ENCODE data around the gene LRRN3.

LRRN3 gene

DNA sequence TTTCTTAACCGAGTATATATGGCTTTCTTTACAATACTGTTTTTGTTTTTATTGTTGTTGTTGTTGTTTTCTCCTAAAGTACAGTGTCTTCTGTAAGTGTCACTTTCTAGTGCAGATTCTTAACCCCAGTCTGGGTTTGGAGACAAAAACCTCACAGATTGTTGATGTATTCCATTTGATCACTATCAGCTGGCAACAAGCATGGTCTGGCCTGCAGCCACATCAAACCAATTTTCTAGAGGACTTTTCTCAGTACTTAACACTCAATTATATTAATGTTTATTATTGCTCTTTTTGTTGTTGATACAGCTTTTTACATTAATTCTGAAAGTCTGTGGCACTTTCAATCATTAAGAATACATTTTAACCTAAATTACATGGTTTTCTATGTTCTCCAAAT lies 17.1 kb downstream of the LRRN3 start:
- no peak for DNase-seq

DNA sequence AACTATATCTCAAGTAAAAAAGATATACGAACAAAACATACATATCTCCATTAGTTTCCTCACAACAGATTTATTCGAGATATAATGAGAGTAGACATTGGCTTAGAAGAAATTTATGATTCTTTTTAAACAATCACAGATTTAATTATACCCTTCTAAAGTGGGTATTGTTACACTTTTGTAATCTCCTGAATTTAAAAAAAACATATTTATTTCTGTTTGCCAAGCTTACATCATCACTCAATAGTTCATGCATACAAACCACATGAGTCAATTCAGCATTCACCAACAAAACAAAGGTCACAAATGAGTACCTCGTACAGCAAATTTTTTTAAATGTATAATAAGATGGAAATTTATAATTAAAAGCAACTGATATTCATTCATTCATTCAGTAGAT lies 17.6 kb downstream of the LRRN3 start:
- DNase-seq: no peak

DNA sequence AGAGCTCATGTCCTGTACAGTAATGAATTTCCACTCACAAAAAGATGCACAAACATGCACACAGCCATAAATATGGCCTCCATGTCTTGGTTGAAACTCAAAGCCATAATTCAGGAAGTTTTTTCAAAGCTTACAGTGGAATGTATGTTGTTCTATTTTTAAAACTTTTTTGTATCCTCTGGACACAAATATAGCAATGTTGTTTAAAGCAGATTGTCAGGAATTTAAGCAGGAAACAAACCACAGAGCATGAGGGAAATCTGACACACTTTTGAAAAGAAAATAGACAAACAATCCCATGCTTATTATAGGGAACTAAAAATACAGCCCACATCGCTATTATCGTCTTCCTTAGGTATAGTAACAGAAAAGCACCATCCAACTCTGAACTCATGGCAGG lies 21.5 kb downstream of the LRRN3 start:
- no peak for DNase-seq

DNA sequence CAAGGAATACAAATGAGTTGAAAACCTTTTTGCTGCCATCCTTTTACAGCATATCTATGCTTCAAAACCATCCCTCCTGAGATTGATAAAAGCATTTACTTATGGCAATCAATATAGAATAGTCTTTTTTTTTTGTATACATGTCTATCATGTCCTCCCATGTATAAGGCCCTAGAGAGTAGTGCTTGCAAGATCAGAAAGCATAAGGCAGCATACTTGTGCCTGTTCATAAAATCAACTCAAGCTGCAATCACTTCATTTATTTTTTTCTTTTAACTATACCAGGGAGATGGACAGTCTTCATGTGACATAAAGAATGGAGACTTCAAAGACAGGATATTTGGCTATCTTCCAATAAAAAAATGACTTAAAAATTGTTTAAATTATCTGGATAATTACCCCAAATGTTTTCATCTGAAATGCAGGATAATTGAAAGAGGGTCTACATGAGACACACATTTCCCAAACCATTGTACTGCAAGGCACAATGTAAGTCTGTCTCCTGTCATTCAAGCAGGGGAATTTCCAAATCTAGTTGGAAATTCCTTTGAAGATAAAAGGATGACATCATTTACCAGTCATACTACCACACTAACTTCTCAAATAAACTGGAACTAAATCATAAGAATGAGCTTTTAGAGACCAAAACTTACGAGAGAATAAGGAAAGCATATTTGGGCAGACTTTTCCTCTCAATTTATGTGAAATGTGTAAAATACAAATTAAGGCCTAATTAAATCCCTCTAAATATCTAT lies 22.5 kb downstream of the LRRN3 start:
- DNase-seq: no peak

DNA sequence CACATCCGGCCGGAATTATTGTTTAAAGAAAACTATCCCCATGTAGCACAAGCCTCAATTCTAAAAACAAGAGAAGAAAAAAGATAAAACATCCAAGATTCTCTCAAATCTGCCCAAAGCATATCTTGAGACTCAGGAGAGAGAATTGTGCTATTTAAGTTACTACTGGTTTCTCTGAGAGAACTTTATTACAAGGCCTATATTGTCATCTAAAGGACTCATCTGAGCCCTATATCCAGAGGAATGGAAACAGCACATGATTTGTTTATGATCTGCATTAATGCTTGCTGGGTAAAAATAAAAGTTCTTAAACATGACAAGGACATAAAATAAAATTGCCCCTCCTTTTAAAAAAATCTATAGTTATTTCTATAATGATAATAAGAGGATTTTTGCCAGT lies 25.0 kb downstream of the LRRN3 start:
- DNase-seq: no peak

DNA sequence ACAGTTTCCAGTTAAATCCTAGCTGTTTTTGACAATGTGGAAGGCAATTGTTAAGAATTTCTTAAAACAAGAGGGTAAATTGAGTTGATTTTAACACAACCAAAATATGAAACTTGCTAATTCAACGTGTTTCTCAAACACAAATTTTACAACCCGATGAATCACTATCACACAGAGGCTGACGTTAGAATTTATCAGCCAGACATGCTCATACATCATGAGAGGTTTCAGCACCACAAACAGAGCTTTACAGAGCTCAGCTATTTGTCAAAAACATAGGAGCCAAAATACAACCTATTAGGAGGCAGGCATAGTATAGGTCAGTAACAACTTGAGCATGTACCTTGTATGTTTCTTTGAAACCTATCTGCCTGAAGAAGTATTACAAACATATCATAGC lies 36.1 kb downstream of the LRRN3 start:
- no peak for DNase-seq

DNA sequence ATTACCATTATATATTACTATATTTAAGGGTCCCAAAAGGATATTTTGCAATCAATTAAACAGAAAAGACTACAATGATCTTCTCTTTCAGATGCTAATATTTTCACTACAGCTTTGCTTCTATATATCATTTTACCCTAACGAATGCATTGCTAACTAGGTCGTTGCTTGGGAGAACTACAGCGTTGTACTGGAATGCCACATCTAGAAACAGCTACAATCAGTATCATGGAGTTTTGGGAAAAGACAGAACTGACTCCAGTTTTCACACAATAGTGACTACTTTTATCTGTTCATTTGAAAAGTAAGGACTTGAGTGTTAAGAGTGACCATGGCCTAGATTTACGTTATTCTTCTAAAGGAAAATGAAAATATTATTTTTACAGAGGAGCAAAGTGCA lies 38.5 kb downstream of the LRRN3 start:
- no peak for DNase-seq

DNA sequence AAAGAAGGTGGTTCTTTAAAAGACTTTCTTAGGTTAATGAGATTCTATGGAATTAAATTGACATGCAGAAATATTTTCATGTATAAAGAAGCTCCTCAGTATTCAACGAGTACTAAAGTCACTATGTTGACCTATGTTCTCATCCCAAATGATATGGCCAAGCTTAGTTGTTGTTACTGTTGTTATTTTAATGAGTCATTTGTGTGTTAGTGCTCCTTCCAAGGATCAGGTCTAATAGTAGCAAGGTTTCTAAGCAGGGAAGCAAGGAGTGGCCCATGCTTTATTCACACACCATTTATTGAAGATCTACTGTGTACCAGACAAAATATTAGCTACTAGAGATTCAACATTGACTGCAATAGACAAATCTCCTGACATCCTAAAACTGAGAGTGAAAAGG lies 41.9 kb downstream of the LRRN3 start:
- no peak for DNase-seq

DNA sequence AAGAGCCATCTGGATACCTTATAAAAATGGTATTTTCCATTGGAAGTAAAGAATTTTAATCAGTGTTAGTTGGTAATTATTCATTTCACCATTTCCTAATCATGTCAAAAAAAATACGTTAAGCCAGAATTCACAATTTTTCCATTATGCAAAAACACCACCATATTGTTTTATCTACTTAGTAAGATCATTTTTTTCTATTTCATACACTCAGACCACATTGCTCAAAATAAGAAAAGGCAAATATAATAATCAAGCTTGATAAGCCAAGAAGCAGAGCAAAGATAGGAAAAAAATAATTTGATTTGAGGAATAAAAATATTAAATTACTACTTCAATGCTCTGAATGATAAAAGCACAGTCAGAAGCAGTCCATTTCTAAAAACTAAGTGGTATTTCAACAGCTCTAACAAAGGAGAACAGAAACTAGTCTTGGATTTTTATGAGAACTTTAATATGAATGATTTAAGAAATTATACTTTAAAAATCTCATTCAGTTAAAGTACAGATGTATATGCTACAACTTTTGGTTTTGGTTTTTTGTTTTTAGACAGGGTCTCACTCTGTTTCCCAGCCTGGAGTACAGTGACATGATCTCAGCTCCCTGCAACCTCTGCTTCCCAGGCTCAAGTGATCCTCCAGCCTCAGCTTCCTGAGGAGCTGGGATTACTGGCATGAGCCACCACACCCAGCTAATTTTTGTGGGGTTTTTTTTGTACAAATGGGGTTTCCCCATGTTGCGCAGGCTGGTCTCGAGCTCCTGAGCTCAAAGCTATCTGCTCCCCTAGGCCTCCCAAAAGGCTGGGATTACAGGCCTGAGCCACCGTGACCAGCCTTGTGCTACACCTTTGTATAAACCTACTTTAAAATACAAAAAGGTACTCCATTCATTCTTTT lies 46.6 kb downstream of the LRRN3 start:
- DNase-seq: no peak

DNA sequence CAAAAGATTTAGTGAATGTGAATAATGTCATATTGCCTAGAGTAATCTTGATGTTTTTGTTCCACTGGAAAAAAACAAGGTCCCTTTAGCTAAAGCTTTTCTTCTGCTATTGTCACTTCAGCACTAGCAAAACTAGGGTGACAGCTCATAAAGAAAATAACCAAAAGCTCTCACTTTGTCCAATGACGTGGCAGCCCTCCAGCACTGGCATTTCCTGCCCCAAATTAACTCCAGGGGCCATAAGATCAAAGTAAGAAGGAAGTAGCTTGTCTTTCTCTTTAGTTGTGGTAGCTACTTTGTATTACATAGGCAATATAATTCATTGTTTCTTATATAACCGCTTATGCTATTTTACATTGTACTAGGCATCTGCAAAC lies 47.3 kb downstream of the LRRN3 start:
- DNase-seq: no peak

DNA sequence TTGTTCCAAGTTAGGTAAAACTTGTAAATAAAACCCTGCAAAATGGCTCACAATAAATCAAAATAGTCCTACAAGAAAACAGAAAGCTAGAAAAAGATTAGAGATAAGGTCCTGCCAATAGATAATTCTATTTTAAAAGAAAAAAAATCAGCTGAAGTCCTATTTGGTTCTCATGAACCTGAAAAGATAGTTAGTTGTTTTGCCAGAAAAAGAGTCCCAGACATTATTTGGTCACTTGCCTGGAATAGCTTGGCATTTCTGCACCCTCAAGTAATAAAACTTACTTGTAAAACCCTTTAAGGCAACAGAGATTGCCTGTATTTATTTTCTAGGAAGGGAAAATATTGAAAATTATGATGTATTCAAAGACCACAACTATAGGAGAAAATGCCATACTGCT lies 47.7 kb downstream of the LRRN3 start:
- DNase-seq: no peak

DNA sequence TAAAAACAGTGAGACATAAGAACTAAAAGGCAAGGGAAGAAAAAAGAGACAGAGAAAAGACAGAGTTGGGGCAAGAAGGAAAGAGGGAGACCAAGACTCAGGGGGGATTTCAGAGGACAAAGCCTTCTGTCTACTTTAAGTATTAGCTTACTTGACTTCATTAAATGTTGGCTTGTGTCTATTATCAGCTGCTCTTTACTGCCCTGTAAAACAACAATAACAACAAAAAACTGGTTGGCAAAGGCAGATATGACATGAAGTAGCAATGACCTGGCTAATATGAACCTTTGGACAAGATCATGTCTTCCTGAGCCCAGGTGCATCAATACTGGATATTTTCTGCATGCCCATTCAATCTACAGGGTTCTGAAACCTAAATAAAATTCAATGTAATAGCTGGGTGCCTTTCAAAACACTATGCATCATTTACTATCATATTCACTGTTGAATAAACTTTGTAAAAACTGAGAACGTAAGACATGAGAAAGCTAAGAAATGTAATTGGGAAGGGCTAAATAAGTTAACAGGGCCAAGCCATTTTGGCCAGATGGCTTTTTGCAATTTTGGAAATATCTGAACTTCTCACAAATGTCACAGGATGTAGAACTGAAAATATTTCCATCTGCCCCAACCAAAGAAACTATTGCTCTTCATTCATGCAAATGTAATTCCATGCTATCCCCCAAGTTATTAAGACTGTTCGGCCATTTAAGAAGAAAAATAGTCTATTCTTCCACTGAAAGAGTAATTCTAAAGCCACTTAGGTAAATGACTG lies 49.4 kb downstream of the LRRN3 start:
- no peak for DNase-seq

DNA sequence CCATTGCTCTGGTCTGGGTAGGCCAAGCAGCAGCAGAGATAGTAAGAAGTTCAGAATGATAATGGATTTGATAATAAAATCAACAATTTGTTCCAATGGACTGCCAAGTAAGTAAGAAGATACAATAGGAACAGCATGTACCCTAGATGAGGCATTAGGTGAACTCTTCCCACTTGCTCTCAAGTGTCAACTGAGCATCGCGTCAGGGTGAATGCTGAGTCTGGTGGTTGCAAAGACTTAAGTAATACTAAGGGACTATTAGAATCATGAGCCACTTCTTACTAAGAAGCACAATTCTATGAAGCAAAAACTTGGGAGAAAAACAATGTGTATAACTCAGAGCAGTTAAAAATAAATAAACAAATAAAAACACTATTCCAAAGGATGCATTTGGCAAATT lies 54.5 kb downstream of the LRRN3 start:
- DNase-seq: no peak

DNA sequence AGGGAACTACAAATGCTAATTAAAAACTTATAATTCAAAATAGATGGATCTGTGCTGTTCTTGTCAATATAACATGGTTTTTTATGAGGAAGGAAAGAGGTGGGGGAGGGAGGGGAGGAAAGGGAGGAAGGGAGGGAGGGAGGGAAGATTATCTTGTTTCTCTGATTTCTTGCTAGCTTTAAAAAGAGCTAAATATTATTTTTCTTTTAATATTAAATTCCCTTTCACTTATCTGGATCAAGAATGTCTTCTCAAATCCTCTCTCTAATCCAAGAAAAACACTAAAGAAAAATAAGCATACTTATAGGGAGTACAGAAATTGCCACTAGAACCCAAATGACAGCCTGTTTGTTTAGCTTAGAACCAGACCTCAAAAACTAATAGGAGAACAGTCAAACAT lies 55.2 kb downstream of the LRRN3 start:
- DNase-seq: no peak

DNA sequence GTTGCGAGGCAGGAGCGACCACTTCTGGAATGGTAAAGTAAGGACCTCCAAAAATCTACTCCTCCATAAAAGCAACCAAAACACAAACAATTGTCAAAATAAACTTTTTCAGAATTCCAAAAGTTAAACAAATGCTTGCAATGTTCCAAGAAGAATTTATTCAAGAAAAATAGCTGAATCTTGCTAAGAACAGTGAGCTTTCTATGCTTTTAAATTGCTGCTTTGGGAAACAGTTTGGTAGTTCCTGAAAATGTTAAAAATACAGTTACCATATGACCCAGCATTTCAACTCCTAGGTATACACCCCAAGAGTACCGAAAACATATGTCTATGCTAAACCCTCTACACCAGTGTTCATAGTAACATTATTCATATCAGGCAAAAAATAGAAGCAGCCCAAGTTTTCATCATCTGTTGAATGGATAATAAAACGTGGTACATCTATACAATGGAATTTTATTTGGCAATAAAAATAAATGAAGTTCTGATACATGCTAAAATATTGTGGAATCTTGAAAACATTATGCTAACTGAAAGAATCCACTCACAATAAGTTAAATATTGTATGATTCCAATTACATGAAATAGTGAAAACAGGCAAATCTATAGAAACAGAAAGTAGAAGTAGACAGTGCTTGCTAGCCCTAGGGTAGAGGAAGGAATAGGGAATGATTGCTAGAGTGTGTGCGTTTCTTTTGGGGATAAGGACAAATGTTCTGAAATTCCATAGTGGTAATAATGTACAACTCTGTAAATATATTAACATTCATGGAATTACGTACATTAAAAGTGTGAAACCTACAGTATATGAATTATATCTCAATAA lies 57.0 kb downstream of the LRRN3 start:
- no peak for DNase-seq

DNA sequence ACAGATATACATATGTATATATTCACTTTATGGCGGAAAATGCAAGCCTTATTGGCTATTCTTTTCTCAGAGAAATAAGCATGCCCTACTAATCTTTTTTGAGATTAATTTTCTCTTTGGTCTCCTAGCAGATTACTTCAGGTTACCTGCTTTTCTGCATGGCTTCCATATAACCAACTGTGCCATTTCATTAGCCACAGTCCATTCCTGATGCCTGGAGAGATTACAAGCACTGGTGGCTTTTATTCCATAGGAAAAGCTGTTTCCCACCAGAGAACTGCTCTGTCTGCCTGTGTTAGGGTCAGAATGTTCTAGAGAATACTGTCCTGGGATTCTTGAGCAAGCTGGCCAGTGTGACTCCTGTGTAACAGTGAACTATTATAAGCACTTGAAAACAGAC lies 59.8 kb downstream of the LRRN3 start:
- no peak for DNase-seq

DNA sequence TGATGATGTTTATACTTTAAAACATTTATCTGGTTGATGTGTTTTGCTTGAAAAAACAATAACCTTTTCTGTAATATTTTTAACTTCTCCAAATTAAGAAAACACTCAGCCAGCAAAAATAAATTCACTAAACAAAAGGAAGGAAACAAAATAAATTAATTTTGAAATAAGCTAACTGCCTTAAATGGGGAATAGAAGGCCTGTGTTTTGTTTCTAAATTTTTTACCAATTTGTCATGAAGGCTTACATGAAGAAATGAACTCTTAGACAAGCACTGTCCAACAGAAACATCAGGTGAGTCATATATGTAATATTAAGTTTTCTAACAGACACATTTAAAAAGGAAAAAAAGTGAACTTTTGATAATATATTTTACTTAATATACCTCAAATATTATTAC lies 68.5 kb downstream of the LRRN3 start:
- no peak for DNase-seq

DNA sequence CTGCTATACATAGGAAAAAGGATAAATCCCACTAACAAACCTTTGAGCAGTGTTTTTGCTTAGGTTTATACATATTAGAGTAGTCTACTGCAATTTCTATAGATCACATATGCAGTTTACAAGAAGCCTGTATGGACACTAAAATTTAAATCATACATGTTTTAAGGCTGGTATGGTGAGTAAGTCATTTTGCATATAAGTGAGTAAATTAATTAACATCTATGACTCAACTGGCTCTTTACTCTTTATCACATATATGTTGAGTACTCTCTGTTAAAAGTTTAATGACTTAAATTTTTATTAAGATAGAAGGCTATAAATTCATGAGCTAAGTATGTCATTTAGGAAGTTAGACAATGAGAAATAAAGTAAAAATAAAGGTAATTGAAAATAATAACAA lies 69.4 kb downstream of the LRRN3 start:
- no peak for DNase-seq

DNA sequence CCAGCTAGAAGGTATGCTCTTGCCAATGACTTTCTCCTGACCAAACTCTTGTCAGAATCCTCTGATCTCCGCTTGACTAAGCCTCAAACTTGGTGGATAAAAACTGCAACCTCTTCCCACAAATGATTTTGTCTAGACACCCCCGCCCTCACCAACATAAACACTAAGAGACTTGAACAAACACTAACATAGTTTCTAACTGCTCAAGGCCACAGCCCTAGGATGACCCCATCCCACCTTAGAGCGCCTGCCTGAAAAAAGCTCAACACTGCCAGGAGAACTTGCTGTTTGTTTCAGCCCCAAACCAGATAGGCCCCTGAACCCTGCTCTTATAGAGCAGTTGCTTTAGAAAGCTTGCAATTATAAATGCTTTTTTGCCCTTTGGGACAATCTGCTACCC lies 71.8 kb downstream of the LRRN3 start:
- DNase-seq: no peak

DNA sequence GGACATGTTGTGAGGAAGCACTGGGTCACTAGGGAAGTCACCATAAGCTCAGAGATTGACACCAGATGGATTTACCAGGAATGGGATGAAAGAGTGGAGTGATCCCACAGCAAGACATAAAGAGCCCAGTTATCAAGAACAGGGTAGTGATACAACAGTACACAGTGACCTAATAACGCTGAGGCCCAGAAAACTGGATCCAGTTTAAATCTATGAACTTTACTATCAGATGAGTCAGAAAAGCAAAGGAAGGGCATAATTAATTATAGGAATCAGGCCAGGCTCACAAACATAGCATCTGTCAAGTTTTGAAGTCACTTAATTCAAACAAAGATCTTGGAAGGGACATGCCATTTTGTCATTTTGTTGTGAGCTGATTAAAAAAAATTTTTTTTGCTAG lies 73.5 kb downstream of the LRRN3 start:
- no peak for DNase-seq

DNA sequence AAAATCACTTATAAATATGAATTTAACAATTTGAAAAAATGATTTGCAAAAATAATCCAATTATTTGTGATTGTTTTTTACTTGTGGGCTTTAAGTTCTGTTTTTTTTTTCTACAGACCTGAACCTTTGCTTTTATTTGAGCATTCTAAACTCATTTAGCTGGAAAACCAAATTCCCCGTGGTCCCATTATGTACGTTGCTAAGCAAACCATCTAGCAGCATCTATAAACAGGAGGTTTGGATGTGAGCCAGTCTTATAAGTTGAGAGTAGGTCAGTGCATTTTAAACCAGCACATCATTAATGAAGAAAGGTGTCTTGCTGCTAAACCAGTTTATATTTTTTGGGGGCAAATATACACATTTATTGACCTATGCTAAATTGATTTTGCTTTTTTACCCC lies 77.3 kb downstream of the LRRN3 start:
- DNase-seq: peak; percentile 1

DNA sequence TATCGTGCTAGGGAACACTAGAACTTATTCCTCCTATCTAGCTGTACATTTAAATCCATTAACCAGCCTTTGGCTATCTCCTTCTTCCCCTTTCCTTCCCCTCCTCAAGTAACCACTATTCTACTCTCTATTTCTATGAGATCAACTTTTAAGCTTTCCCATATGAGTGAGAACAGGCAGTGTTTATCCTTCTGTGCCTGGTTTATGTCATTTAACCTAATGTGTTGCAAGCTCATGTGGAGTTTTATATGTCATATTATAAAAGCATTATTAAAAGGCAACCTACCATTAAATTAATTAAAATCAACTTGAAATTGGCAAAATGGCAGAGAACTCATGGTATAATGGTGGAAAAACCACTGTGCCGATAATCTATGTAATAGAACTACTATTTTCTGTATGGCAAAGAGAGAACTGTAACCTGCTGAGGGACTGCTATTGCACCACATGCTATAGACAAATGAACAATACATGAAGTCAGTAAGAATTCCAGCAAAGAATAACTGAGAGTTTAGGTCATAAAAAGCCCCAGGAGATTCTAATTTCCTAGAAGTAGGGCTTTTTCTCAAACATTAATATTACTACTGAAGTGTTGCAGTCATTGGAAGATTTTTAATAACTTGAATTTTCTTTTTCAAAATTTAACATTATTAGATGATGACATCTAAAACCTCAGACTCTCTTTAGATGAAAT lies 81.8 kb downstream of the LRRN3 start:
- no peak for DNase-seq
